Fibroblast of the aortic adventitia (primary cell): ENCODE data around the gene EOLA1. TPM values are rescaled to one million over a fixed set of nuclear protein-coding genes. Genes with fewer than 3 reads are reported as not detected.
A peak's percentile ranks its signal among the peaks of the same experiment; 100 is the strongest.
"Not testable (repeated sequence)": the region's sequence is repeated elsewhere in the genome, so short reads cannot be mapped to it uniquely, and the experiment has no call there.

Experiments used
- DNase-seq: peaks from one replicate; pipeline ENCODE4 v3.0.0-alpha.2; 2010; ENCODE audit warnings: low read depth
- H3K4me3 ChIP-seq: 2 replicates; pipeline ENCODE4 v1.5.1; 2011; ENCODE audit warnings: low read depth, mild to moderate bottlenecking, control low read depth, low read length, moderate library complexity
- total RNA-seq: library from RNA; depleted of rRNA; stranded (reverse); fragments of >200 nt; gene quantifications from 2 replicates; pipeline ENCODE4 v1.2.3, GENCODE V29; 2012; ENCODE audit warnings: low replicate concordance
- TF ChIP-seq, protein P1 (sequence below): IDR thresholded peaks from 2 replicates; pipeline ENCODE4 v1.5.1; 2011; ENCODE audit warnings: mild to moderate bottlenecking, low read length, control low read depth, inconsistent platforms; ENCODE audit not compliant: insufficient read depth

The EOLA1 gene
- total RNA-seq, 1 donor: 11.1 TPM

DNA sequence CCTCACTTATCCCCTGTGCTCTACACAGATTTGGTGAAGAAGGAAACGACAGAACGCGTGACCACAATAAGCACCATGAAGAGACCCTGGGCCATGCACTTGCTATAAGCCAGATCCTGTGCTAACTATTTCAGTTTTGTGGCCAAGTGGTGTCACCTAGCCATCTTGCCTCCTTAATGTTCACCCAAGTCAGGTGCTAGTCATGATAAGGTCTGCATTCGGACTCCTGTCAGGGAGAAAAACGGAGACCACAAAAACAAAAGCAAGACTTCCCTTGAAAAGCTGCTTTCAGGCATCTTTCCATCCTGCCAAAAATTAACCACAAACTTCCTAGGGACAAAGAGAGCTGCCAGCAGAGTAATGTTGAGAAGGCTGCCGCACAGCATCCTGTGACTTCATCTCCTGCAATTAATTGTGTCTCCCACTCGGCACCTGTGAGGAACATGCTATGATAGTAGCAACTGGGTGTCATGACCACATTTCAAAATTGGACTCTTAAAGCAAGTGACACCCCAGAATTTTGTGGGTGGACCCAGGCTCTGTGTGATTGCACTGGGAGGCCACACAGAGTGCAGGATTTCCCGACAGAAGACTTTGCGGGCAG, 26.9 kb upstream of the EOLA1 start:
- DNase-seq: peak; percentile 49
- H3K4me3 ChIP-seq: no peak overlapping the region
- TF ChIP-seq, protein P1, sequence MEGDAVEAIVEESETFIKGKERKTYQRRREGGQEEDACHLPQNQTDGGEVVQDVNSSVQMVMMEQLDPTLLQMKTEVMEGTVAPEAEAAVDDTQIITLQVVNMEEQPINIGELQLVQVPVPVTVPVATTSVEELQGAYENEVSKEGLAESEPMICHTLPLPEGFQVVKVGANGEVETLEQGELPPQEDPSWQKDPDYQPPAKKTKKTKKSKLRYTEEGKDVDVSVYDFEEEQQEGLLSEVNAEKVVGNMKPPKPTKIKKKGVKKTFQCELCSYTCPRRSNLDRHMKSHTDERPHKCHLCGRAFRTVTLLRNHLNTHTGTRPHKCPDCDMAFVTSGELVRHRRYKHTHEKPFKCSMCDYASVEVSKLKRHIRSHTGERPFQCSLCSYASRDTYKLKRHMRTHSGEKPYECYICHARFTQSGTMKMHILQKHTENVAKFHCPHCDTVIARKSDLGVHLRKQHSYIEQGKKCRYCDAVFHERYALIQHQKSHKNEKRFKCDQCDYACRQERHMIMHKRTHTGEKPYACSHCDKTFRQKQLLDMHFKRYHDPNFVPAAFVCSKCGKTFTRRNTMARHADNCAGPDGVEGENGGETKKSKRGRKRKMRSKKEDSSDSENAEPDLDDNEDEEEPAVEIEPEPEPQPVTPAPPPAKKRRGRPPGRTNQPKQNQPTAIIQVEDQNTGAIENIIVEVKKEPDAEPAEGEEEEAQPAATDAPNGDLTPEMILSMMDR: no peak

DNA sequence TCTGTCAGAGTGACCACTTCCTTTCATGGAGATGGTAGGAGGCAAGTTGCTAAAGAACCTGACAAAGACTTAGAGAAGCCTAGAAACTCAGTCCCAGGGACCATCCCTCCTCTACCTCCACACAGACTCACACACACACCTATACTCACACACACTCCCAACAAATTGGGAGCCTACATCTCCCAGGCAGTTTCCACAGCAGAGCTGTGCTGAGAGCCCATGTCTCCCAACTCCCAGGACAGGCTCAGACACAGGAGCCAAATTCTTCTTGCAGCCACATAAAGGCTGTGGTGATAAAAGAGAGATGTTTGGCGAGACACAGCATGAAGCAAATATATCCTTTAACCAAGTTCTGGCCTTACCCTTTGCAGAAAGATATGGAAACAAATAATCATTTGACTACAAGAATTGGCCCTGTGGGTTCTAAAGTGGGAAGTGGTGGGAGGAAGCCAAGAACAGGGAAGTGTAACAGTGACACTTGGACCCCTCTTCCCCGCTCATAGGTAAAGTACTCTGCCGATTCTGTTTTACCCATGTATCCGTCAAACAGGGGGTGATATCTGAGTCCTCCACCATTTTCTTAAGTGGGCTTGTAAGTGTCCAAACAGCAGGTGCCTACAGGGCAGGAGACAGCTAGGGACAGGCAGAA, 24.7 kb upstream of the EOLA1 start:
- TF ChIP-seq, protein P1: no peak
- no peak overlapping the region for H3K4me3 ChIP-seq
- DNase-seq: no peak

DNA sequence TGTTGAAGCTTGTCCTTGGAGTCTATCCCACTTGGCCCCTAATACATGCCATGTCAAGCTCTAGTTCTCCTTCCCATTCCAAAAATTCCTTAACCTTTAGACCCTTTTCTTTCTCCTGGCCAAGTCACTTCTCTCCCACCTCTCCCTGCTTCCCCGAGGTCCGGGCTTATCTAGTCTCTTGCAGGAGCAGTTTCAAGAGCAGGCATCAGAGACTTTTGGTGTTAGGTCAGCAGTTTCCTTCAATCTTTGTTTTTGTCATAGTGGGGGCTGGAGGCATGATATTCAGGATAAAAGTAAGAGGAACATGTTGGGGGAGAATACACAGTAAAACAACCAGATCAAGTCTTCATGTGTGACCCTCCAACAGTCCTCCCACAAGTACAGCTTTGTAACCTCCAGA, 24.2 kb upstream of the EOLA1 start:
- TF ChIP-seq, protein P1: no peak

DNA sequence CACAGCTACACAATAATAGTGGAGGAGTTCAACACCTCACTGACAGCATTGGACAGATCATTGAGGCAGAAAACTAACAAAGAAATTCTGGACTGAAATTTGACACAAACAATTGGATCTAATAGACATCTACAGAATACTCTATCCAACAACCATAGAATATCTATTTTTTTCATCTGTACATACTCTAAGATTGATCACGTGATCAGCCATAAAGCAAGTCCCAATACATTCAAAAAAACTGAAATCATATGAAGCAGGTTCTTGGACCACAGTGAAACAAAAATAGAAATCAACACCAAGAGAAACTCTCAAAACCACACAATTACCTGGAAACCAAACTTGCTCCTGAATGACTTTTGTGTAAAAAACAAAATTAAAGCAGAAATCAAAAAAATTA, 23.5 kb upstream of the EOLA1 start:
- no peak for DNase-seq
- no peak overlapping the region for H3K4me3 ChIP-seq
- TF ChIP-seq, protein P1: no peak

More for the DNA sequence above, 24.2 kb upstream of the EOLA1 start:
- H3K4me3 ChIP-seq: no peak overlapping the region
- no peak for DNase-seq

DNA sequence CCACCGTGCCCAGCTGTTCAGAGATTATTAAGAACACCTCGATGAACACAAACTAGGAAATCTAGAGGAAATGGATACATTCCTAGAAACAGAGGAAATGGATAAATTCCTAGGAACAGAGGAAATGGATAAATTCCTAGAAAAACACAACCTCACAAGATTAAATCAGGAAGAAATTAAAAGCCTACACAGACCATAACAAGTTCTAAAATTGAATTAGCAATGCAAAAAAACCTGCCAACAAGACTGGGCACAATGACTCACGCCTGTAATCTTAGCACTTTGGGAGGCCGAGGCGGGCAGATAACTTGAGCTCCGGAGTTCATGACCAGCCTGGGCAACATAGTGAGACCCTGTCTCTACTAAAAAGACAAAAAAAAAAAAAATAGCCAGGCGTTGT, 22.6 kb upstream of the EOLA1 start:
- TF ChIP-seq, protein P1: no peak
- no peak overlapping the region for H3K4me3 ChIP-seq
- no peak for DNase-seq

DNA sequence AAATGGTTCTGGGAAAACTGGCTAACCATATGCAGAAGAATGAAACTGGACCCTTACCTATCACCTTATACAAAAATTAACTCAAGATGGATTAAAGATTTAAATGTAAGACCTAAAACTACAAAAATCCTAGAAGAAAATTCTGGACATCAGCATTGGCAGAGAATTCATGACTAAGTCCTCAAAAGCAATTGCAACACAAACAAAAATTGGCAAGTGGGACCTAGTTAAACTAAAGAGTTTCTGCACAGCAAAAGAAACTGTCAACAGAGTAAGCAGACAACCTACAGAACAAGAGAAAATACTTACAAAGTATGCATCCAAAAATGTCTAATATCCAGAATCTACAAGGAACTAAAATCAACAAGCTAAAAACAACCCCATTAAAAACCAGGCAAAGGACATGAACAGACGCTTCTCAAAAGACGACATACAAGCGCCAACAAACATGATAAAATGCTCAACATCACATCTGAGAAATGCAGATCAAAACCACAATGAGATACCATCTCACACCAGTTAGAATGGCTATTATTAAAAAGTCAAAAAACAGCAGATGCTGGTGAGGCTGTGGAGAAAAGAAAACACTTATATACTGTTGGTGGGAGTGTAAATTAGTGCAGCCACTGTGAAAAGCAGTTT, 20.1 kb upstream of the EOLA1 start:
- DNase-seq: peak; percentile 46
- not testable (repeated sequence) for H3K4me3 ChIP-seq

DNA sequence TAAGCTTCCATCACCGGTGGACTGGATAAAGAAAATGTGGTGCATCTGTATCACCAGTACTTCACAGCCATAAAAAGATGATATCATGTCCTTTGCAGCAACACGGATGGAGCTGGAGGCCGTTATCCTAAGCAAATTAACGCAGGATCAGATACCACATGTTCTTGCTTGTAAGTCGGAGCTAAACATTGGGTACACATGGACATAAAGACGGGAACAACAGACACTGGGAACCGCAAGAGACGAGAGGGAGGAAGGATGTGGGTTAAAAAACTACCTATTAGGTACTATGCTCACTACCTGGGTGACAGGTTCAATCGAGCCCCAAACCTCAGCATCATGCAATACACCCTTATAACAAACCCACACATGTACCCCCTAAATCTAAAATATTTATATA, 19.4 kb upstream of the EOLA1 start:
- TF ChIP-seq, protein P1: no peak
- no peak overlapping the region for H3K4me3 ChIP-seq
- DNase-seq: no peak
